NB4 (cell line): ENCODE measurements around the gene SLC25A51.
"Not testable (repeated sequence)": the region's sequence is repeated elsewhere in the genome, so short reads cannot be mapped to it uniquely, and the experiment has no call there.

Source experiments
- DNase-seq: peaks from one replicate; pipeline ENCODE4 v3.0.0; 2010; ENCODE audit warnings: low read depth
- H3K4me3 ChIP-seq: one replicate; pipeline ENCODE4 v1.5.1; 2011; ENCODE audit warnings: mild to moderate bottlenecking, low read depth, low read length, moderate library complexity
- MYC ChIP-seq: IDR thresholded peaks from 2 replicates; pipeline ENCODE4 v1.6.1; 2011; ENCODE audit warnings: low read depth, low read length
- POLR2A ChIP-seq: IDR thresholded peaks from 2 replicates; pipeline ENCODE4 v1.6.1; 2011; ENCODE audit warnings: mild to moderate bottlenecking; ENCODE audit not compliant: insufficient read length; ENCODE audit errors: extremely low read depth
- TF ChIP-seq, protein P1 (sequence below): IDR thresholded peaks from 2 replicates; pipeline ENCODE4 v1.6.1; 2011; ENCODE audit warnings: low read depth, low read length
- TF ChIP-seq, protein P2 (sequence below): IDR thresholded peaks from one replicate; pipeline ENCODE4 v1.5.1; 2012; ENCODE audit warnings: low read depth, low read length

Gene SLC25A51

DNA sequence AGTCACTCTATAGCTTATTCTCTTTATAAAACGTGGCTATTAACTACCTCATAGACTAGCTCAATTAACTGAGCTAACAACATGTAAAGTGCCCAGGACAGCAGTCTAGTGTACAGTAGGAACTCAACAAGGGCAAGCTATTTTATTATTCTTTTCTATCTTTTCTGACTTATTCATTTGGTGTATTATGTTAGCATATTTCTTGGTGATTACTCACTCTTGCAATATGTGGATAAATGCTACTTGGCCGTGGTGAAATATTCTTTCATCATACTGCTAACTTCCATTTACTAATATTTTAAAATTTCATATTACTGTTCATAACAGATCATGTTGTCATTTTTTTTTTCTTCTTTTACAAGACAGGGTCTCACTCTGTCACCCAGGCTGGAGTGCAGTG lies 4.9 kb downstream of the SLC25A51 start:
- no peak overlapping the region for H3K4me3 ChIP-seq
- no peak for DNase-seq
- TF ChIP-seq MYC = no peak
- TF ChIP-seq POLR2A = no peak
- TF ChIP-seq, protein P1, sequence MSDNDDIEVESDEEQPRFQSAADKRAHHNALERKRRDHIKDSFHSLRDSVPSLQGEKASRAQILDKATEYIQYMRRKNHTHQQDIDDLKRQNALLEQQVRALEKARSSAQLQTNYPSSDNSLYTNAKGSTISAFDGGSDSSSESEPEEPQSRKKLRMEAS = no peak
- TF ChIP-seq, protein P2, sequence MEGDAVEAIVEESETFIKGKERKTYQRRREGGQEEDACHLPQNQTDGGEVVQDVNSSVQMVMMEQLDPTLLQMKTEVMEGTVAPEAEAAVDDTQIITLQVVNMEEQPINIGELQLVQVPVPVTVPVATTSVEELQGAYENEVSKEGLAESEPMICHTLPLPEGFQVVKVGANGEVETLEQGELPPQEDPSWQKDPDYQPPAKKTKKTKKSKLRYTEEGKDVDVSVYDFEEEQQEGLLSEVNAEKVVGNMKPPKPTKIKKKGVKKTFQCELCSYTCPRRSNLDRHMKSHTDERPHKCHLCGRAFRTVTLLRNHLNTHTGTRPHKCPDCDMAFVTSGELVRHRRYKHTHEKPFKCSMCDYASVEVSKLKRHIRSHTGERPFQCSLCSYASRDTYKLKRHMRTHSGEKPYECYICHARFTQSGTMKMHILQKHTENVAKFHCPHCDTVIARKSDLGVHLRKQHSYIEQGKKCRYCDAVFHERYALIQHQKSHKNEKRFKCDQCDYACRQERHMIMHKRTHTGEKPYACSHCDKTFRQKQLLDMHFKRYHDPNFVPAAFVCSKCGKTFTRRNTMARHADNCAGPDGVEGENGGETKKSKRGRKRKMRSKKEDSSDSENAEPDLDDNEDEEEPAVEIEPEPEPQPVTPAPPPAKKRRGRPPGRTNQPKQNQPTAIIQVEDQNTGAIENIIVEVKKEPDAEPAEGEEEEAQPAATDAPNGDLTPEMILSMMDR = no peak

DNA sequence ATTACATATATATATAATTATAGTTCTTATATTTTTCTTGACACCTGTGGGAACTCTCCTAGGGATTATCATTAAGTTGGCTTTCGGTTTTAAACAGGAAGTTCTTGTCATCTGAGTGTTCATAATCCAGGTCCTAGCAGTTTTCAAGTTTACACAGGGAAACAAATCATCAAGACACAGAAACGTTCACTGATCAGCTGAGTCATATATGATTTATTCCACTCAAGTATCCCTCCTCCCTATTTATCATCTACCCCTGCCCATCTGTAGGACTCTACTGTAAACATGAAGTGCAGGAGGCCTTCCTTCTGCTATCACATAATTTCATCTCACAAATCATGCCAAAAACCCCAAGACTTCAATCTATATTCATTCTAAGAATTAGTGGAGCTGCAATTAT lies 6.3 kb downstream of the SLC25A51 start:
- no peak overlapping the region for H3K4me3 ChIP-seq
- no peak for DNase-seq
- TF ChIP-seq MYC (no peak), POLR2A (no peak)
- TF ChIP-seq, protein P1 = no peak
- TF ChIP-seq, protein P2 = no peak

DNA sequence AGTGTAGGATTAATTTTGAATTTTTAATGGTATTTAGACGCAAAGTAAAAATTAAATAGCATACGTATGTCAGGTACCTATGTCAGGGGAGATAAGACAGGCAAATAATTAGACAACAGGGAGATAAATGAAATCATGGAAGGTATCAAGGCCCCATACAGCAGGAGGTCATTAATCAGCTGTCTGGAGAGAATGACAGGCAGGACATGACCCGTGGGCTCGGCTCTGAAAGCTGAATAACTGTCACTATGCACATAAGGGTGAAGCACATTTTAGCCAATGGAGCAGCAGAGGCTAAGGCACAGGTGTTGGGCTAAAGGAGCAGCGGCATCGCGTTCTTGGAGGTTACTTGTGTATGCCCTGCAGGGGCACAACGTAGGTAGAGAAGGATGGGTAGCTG lies 11.9 kb downstream of the SLC25A51 start:
- TF ChIP-seq MYC (no peak), POLR2A (no peak)
- TF ChIP-seq, protein P1 = no peak
- TF ChIP-seq, protein P2 = no peak
- DNase-seq = no peak
- H3K4me3 ChIP-seq = no peak overlapping the region

DNA sequence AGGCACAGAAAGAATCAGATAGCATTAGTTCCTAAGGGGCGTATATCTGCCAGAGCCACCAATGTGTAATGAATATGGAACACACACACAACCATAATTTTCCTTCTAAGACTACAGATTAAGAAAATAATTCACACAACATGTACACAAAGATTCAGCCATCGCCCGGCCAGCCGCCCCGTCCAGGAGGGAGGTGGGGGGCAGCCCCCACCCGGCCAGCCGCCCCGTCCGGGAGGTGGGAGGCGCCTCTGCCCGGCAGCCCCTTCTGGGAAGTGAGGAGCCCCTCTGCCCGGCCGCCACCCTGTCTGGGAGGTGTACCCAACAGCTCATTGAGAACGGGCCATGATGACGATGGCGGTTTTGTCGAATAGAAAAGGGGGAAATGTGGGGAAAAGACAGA lies 12.9 kb downstream of the SLC25A51 start:
- not testable (repeated sequence) for DNase-seq, H3K4me3 ChIP-seq

DNA sequence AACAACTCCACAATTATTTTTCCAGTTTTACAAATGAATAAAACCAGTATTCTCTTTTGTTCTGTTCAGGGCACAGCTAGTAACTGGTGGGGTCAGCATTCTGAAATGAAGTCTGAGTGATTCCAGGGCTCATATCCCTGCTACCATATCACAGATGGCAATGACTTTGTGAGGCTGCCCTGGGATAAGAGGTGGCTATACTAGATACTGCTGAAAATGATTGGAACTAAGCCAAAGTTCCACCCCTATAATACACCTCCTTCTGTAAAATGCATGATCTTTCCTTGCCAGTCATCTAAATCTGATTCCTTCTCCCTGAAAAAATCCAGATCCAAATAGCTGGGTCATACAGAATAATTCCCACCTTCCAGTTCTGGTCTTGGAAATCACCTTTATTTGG lies 14.4 kb downstream of the SLC25A51 start:
- DNase-seq = no peak
- TF ChIP-seq POLR2A = no peak
- TF ChIP-seq, protein P2 = no peak
- TF ChIP-seq, protein P1 = no peak
- TF ChIP-seq MYC = no peak
- H3K4me3 ChIP-seq = no peak overlapping the region

DNA sequence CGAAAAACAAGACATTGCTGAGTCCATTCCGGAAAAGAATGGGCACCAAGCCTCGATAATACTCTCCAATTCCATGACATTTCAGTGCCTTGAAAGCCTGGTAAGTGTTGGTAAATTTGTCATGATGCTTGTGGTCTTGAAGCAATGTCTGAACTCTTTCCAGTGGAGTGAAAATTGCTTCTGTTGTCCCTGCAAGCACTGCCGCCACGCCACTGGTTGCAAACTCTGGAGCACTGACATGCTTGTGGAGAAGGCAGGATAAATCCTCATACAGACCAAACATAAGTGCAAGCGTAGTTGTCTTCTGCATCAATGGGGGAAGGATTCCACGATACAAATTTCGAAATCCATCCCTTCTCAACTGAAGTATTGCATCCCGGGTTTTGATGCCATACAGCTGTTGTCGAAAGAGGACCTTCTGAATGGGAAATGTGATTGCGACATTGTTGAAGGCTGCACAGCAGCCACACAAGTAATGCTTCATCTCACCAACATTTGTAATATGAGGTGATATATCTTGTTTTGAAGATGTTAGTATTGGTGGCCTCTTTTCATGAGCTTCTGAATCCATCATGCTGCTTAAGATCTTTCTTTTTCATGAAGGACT lies 15.8 kb downstream of the SLC25A51 start:
- not testable (repeated sequence) for H3K4me3 ChIP-seq
- peak; percentile 68 for DNase-seq

DNA sequence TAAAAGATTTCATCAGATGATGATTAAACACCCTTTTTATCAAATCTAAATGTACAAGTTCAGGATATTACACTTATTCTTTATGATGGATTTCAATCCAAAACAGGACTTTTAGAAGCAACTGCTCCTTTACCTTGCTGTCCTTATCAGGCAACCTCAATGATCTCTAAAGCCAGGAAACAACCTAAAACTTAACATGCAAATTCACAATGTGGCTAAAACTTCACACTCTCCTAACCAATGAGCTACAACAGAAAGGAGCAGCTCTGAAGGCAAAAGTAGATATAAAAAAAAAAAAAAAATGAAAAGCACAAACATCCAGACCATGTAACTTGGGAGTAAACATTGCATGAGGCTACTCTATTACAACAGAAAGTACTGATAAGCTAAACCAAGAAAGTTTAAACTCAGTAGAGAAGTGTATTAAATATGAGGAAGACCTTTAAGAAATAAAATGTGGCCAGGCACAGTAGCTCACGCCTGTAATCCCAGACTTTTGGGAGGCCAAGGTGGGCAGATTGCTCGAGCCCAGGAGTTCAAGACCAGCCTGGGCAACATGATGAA lies 22.9 kb downstream of the SLC25A51 start:
- DNase-seq = no peak
- H3K4me3 ChIP-seq = no peak overlapping the region
- TF ChIP-seq POLR2A = no peak
